ENCODE measurements around the gene PRTFDC1. TPM values are rescaled to one million over a fixed set of nuclear protein-coding genes. Genes with fewer than 3 reads are reported as not detected.

Gene PRTFDC1
- total and polyA plus RNA-seq, 2 of the 13 experiments (the other 11 are each of a cell fraction or from before 2014, with no cell fraction given), result not detected

DNA sequence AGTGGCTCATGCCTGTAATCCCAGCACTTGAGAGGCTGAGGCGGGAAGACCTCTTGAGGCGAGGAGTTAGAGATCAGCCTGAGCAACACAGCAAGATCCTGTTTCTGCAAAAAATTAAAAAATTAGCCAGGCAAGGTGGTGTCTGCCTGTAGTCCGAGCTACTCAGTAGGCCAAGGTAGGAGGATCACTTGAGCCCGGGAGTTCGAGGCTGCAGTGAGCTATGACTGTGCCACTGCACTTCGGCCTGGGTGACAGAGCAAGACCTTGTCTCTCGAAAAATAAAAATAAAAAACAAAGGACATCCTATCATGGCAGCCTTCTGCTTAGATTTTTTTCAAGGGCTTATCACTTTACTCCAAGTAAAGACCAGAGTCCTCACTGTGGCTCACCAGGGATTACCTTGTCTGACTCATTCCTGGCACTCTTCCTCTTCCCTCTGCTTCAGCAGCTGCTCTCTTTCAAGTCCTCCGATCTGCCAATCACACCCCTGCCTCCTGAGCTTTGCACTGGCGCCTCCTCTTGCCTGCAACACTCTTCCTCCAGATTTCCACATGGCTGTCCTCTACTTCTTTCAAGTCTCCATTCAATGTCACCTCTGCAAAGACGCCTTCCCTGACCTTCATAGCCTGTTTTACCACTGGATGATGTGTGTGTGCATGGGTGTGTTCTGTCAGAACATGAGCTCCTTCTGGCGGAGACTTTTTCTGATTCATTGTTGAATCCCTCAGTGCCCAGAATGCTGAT lies 7.7 kb downstream of the PRTFDC1 start:
- Histone ChIP-seq H3K4me2 (ENCODE audit: low read depth, low read length) (peak overlapping the region; percentile 50), H3K9ac (ENCODE audit: insufficient read depth, low read depth, low read length) (no peak overlapping the region), H3K36me3 (replicated peaks in 1 of 2; ENCODE audit: control insufficient read depth in 1 of 2, insufficient read depth in 2 of 2, low read length in 2 of 2) (no peaks in the 10 kb centered on the region), H4K20me1 (ENCODE audit: insufficient read depth, low read length) (no peaks in the 10 kb centered on the region), H3K27ac (ENCODE audit: extremely low read length, insufficient read depth, low read length) (no peak overlapping the region), H3K4me3 (replicated peaks in 1 of 3; ENCODE audit: insufficient read depth in 1 of 3, low read depth in 2 of 3, low read length in 3 of 3) (no peak overlapping the region), H3K79me2 (ENCODE audit: insufficient read depth, low read length) (no peaks in the 10 kb centered on the region), H3K4me1 (ENCODE audit: insufficient read depth, low read length) (peaks cover 14% of the 10 kb centered on the region), H3K9me3 (ENCODE audit: low read length) (no peaks in the 10 kb centered on the region), H3K27me3 (ENCODE audit: control insufficient read depth in 1 of 2, insufficient read depth in 2 of 2, low read length in 2 of 2) (no peaks in the 10 kb centered on the region), H2AFZ (ENCODE audit: low read length) (no peak overlapping the region)
- 33% methylated on average over 11 of the region's 11 CpGs for WGBS (ENCODE audit: low lambda C conversion rate)
- FAIRE-seq, result no peak
- intact Hi-C loops (cut with micrococcal nuclease; ENCODE audit: unreplicated experiment), result no loop called here
- BruUV-seq (replicated peaks), result no TSS peak
- ATAC-seq, result peak; percentile 89
- CTCF ChIA-PET (ENCODE audit: low intra/inter-chr PET ratio, low total read pairs), result no interaction called here
- DNase-seq (ENCODE audit: low spot score), result peak; percentile 69
- in situ Hi-C loops (cut with HindIII; ENCODE audit: extremely low pct_ligation_motif_present, low pct_unique_long_range_greater_than_20kb), result no loop called here
- POLR2A ChIA-PET, result no interaction called here
- peak; percentile 41; the same call in 1 of the 2 replicates for TF ChIP-seq ELF3 (CRISPR knock-in tag; IDR thresholded peaks at IDR 0.05)
- no peak for TF ChIP-seq JUN (CRISPR knock-in tag; IDR thresholded peaks at IDR 0.05)
- TF ChIP-seq ZNF740 (CRISPR knock-in tag; IDR thresholded peaks at IDR 0.05), result no peak
- no peak for TF ChIP-seq ZNF776 (CRISPR knock-in tag; IDR thresholded peaks at IDR 0.05)
- TF ChIP-seq ETV6 (CRISPR knock-in tag; conservative IDR thresholded peaks at IDR 0.05), result no peak
- TF ChIP-seq ZEB1 (IDR thresholded peaks at IDR 0.05; ENCODE audit: insufficient replicate concordance, low read depth), result no peak
- TF ChIP-seq YEATS2 (CRISPR knock-in tag; IDR thresholded peaks at IDR 0.05; ENCODE audit: borderline replicate concordance), result no peak
- no peak for TF ChIP-seq ZNF282 (IDR thresholded peaks at IDR 0.05; ENCODE audit: partially characterized antibody)
- TF ChIP-seq, protein P1, sequence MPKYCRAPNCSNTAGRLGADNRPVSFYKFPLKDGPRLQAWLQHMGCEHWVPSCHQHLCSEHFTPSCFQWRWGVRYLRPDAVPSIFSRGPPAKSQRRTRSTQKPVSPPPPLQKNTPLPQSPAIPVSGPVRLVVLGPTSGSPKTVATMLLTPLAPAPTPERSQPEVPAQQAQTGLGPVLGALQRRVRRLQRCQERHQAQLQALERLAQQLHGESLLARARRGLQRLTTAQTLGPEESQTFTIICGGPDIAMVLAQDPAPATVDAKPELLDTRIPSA (CRISPR knock-in tag; IDR thresholded peaks at IDR 0.05; ENCODE audit: borderline replicate concordance), result no peak
- TF ChIP-seq SMARCE1 (IDR thresholded peaks at IDR 0.05; ENCODE audit: borderline replicate concordance), result no peak
- TF ChIP-seq DMAP1 (CRISPR knock-in tag; IDR thresholded peaks at IDR 0.05), result no peak
- peak; percentile 87 for TF ChIP-seq FOSL2 (CRISPR knock-in tag; IDR thresholded peaks at IDR 0.05)
- TF ChIP-seq E2F5 (CRISPR knock-in tag; conservative IDR thresholded peaks at IDR 0.05), result no peak
- TF ChIP-seq, protein P2, sequence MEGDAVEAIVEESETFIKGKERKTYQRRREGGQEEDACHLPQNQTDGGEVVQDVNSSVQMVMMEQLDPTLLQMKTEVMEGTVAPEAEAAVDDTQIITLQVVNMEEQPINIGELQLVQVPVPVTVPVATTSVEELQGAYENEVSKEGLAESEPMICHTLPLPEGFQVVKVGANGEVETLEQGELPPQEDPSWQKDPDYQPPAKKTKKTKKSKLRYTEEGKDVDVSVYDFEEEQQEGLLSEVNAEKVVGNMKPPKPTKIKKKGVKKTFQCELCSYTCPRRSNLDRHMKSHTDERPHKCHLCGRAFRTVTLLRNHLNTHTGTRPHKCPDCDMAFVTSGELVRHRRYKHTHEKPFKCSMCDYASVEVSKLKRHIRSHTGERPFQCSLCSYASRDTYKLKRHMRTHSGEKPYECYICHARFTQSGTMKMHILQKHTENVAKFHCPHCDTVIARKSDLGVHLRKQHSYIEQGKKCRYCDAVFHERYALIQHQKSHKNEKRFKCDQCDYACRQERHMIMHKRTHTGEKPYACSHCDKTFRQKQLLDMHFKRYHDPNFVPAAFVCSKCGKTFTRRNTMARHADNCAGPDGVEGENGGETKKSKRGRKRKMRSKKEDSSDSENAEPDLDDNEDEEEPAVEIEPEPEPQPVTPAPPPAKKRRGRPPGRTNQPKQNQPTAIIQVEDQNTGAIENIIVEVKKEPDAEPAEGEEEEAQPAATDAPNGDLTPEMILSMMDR (CRISPR knock-in tag; IDR thresholded peaks at IDR 0.05), result 0 out of 2 replicates have a peak, but pooled peaks have one; percentile 3
- no peak for TF ChIP-seq ZNF709 (CRISPR knock-in tag; IDR thresholded peaks at IDR 0.05)
- no peak for TF ChIP-seq ZNF574 (CRISPR knock-in tag; IDR thresholded peaks at IDR 0.05)
- TF ChIP-seq PHF21A (CRISPR knock-in tag; IDR thresholded peaks at IDR 0.05), result no peak
